ENCODE data around the gene SYNE1. TPM values are rescaled to one million over a fixed set of nuclear protein-coding genes. Genes with fewer than 3 reads are reported as not detected.

The SYNE1 gene
- total RNA-seq, 1 donor from 2014 or later = 43.8 TPM

DNA sequence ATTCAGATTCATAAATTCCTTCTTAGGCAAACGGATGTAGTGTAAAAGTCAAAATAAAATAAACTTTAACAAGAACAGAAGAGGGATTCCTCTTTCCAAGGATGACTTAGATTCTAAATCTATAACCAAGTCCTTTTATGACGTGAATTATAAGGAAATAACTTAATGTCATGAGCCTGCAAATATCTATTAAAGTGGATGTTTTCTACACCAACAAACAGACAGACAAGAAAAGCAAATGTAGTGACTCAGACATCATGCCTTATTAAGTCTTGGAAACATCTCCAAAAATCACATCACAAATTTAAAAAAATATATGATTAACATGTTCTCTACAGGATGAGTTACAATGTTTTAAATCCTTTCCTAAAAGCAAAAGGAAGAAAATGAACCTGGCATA, 432.6 kb downstream of the SYNE1 start:
- H3K4me1 Mint-ChIP-seq (ENCODE audit: low read depth) = peaks cover 9% of the 10 kb centered on the region
- DNase-seq (ENCODE audit: low spot score, unreplicated experiment) = no peak
- H3K27ac Mint-ChIP-seq = no peak overlapping the region
- H3K27me3 Mint-ChIP-seq = no peaks in the 10 kb centered on the region
- TF ChIP-seq, protein P1, sequence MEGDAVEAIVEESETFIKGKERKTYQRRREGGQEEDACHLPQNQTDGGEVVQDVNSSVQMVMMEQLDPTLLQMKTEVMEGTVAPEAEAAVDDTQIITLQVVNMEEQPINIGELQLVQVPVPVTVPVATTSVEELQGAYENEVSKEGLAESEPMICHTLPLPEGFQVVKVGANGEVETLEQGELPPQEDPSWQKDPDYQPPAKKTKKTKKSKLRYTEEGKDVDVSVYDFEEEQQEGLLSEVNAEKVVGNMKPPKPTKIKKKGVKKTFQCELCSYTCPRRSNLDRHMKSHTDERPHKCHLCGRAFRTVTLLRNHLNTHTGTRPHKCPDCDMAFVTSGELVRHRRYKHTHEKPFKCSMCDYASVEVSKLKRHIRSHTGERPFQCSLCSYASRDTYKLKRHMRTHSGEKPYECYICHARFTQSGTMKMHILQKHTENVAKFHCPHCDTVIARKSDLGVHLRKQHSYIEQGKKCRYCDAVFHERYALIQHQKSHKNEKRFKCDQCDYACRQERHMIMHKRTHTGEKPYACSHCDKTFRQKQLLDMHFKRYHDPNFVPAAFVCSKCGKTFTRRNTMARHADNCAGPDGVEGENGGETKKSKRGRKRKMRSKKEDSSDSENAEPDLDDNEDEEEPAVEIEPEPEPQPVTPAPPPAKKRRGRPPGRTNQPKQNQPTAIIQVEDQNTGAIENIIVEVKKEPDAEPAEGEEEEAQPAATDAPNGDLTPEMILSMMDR (IDR thresholded peaks at IDR 0.05; ENCODE audit: unreplicated experiment) = no peak
- peaks cover 25% of the 10 kb centered on the region for H3K36me3 Mint-ChIP-seq (ENCODE audit: insufficient read depth)
- no peak overlapping the region for H3K4me3 Mint-ChIP-seq (ENCODE audit: low read depth)
- no peaks in the 10 kb centered on the region for H3K9me3 Mint-ChIP-seq (ENCODE audit: low read depth)

DNA sequence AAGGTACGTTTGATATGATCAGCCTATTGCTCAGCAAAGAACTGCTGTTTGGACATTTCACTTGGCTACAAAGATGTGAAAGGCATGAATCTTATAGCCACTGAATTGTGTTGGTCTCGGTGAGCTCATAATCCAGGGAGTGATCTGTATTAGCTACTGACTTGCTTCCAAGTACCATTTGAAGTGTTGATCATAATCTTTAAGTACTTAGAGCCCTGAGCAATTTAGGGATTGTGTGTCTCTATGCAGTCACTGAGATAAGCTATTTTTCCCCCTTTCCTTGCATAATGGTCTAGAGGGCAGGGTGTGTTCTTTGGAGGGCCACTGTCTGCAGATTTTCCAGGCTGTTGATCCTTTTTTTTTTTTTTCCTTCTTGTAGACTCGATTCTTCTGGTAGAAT, 436.0 kb downstream of the SYNE1 start:
- Mint-ChIP-seq H3K36me3 (ENCODE audit: insufficient read depth) (peaks cover 25% of the 10 kb centered on the region), H3K4me3 (ENCODE audit: low read depth) (no peak overlapping the region), H3K27ac (no peak overlapping the region), H3K27me3 (no peaks in the 10 kb centered on the region), H3K9me3 (ENCODE audit: low read depth) (no peaks in the 10 kb centered on the region), H3K4me1 (ENCODE audit: low read depth) (no peaks in the 10 kb centered on the region)
- TF ChIP-seq, protein P1 (IDR thresholded peaks at IDR 0.05; ENCODE audit: unreplicated experiment) = no peak
- DNase-seq (ENCODE audit: low spot score, unreplicated experiment) = no peak

DNA sequence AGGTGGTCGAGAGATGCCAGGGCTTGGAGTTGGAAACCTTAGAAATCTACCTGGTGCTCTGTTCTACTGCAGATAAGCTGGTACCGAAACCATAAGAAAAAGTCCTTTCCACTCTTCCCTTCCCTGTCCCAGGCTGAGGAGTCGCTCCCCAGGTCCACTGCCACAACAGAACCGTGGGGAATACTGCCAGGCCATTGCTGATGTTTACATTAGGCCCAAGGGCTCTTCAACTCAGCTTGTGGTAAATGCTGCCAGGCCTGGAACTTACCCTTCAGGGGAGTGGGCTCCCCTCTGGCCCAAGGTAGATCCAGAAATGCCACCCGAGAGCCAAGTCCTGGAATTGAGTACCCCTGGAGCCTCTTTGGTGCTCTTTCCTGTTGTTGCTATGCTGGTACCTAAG, 441.3 kb downstream of the SYNE1 start:
- DNase-seq (ENCODE audit: low spot score, unreplicated experiment) = no peak
- H3K9me3 Mint-ChIP-seq (ENCODE audit: low read depth) = peaks cover 17% of the 10 kb centered on the region
- H3K4me1 Mint-ChIP-seq (ENCODE audit: low read depth) = no peaks in the 10 kb centered on the region
- peaks cover 38% of the 10 kb centered on the region for H3K36me3 Mint-ChIP-seq (ENCODE audit: insufficient read depth)
- no peak overlapping the region for H3K27ac Mint-ChIP-seq
- TF ChIP-seq, protein P1 (IDR thresholded peaks at IDR 0.05; ENCODE audit: unreplicated experiment) = no peak
- H3K4me3 Mint-ChIP-seq (ENCODE audit: low read depth) = no peak overlapping the region
- H3K27me3 Mint-ChIP-seq = no peaks in the 10 kb centered on the region

DNA sequence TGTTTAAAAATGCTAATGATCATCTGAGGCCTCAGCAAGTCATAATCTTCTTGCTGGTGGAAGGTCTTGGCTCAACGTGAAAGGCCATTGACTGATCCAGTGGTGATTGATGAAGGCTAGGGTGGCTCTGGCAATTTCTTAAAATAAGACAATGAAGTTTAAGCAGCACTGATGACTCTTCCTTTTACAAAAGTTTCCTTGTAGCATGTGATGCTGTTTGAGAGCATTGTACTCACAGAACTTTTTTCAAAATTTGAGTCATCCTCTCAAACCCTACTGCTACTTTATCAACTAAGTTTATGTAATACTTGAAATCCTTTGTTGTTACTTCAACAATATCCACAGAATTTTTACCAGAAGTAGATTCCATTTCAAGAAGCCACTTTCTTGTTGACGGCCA, 447.4 kb downstream of the SYNE1 start:
- H3K27ac Mint-ChIP-seq = no peak overlapping the region
- H3K4me3 Mint-ChIP-seq (ENCODE audit: low read depth) = no peak overlapping the region
- TF ChIP-seq, protein P1 (IDR thresholded peaks at IDR 0.05; ENCODE audit: unreplicated experiment) = no peak
- H3K27me3 Mint-ChIP-seq = no peaks in the 10 kb centered on the region
- peaks cover 17% of the 10 kb centered on the region for H3K9me3 Mint-ChIP-seq (ENCODE audit: low read depth)
- H3K4me1 Mint-ChIP-seq (ENCODE audit: low read depth) = no peaks in the 10 kb centered on the region
- no peak for DNase-seq (ENCODE audit: low spot score, unreplicated experiment)
- H3K36me3 Mint-ChIP-seq (ENCODE audit: insufficient read depth) = peaks cover 24% of the 10 kb centered on the region

DNA sequence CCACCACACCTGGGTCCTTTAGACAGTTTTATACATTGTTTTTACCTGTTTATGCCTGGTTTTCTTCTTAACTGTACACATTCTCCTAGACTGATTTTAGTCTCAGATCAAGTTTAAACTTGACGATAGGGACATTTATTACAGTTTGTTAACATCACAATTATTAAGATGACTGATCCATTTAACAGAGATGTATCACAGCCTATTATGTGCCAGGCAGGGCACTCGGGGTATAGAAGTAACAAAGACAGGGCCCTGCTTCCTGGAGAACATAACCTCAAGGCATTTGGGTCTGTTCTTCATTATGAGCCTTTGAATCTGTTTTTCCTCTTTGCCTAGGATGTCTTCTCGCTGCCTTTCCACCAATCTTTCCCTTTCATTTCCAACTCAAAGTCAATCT, 449.2 kb downstream of the SYNE1 start:
- Mint-ChIP-seq H3K27ac (no peak overlapping the region), H3K9me3 (ENCODE audit: low read depth) (peaks cover 11% of the 10 kb centered on the region), H3K4me1 (ENCODE audit: low read depth) (no peaks in the 10 kb centered on the region), H3K36me3 (ENCODE audit: insufficient read depth) (peaks cover 19% of the 10 kb centered on the region), H3K4me3 (ENCODE audit: low read depth) (no peak overlapping the region), H3K27me3 (no peaks in the 10 kb centered on the region)
- TF ChIP-seq, protein P1 (IDR thresholded peaks at IDR 0.05; ENCODE audit: unreplicated experiment) = no peak
- DNase-seq (ENCODE audit: low spot score, unreplicated experiment) = no peak
